ENCODE results near the gene PRDM10.

The PRDM10 gene

GRCh38 chr11:130008326-130008725, 5.7 kb upstream of the PRDM10 start:
- DNase-seq: no peak

GRCh38 chr11:130006929-130007328, 4.3 kb upstream of the PRDM10 start:
- no peak for DNase-seq

GRCh38 chr11:130003717-130004001, 1.0 kb upstream of the PRDM10 start:
- no peak for DNase-seq

GRCh38 chr11:130002846-130003716, 446 bp upstream of the PRDM10 start:
- peak; percentile 84 for DNase-seq

- no peak for DNase-seq
These were observed 929 bp downstream of the PRDM10 start for GRCh38 chr11:130001461-130002351.

- DNase-seq: no peak
These were observed 2.0 kb downstream of the PRDM10 start for GRCh38 chr11:130000552-130001176.

- DNase-seq: no peak
These were observed 3.2 kb downstream of the PRDM10 start for GRCh38 chr11:129999407-129999806.

GRCh38 chr11:129998905-129999304, 3.7 kb downstream of the PRDM10 start:
- DNase-seq: no peak

GRCh38 chr11:129998107-129998506, 4.5 kb downstream of the PRDM10 start:
- no peak for DNase-seq

- no peak for DNase-seq
These were observed 5.1 kb downstream of the PRDM10 start for GRCh38 chr11:129997513-129997912.

GRCh38 chr11:129996113-129996870, 6.3 kb downstream of the PRDM10 start:
- no peak for DNase-seq

GRCh38 chr11:129995163-129995562, 7.5 kb downstream of the PRDM10 start:
- DNase-seq: no peak

- DNase-seq: peak; percentile 15
These were observed 10.3 kb downstream of the PRDM10 start for GRCh38 chr11:129992161-129992944.

GRCh38 chr11:129989149-129989813, 13.4 kb downstream of the PRDM10 start:
- no peak for DNase-seq

GRCh38 chr11:129987950-129988349, 14.7 kb downstream of the PRDM10 start:
- DNase-seq: no peak

GRCh38 chr11:129985823-129986222, 16.8 kb downstream of the PRDM10 start:
- no peak for DNase-seq

GRCh38 chr11:129980086-129980485, 22.5 kb downstream of the PRDM10 start:
- DNase-seq: no peak

- DNase-seq: no peak
These were observed 23.5 kb downstream of the PRDM10 start for GRCh38 chr11:129979046-129979605.

GRCh38 chr11:129978447-129978846, 24.2 kb downstream of the PRDM10 start:
- no peak for DNase-seq

GRCh38 chr11:129976328-129976727, 26.3 kb downstream of the PRDM10 start:
- DNase-seq: no peak

GRCh38 chr11:129975543-129975942, 27.1 kb downstream of the PRDM10 start:
- DNase-seq: no peak
